C4-2B (cell line): ENCODE measurements around the gene THEM4.

Experiments
- ZFX ChIP-seq: fragments of 450-650 bp; IDR thresholded peaks from 2 replicates; pipeline ENCODE4 v1.6.1; 2017
- TF ChIP-seq, protein P1 (sequence below): fragments of 450-650 bp; conservative IDR thresholded peaks from 2 replicates; pipeline ENCODE4 v1.5.1; 2017; ENCODE audit warnings: mild to moderate bottlenecking

DNA sequence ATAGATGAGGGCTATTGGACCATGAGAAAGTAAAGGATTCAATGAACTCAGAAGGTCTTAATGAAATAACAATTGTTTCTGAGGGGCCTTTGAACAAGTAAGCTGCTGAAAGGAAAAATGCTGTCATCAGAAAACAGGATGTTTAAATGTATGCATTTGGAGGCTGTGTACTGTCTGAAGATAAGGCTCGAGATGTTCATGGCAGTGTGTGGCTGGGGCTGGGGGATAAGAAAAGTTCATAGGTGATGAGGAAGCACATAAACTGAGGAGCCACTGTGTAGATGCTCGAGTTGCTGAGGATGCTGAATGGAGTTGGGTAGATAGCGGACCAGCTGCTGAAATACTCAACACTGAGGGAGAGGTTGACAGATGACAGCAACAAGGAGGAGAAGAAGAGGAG is 17.8 kb downstream of the THEM4 start:
- TF ChIP-seq, protein P1, sequence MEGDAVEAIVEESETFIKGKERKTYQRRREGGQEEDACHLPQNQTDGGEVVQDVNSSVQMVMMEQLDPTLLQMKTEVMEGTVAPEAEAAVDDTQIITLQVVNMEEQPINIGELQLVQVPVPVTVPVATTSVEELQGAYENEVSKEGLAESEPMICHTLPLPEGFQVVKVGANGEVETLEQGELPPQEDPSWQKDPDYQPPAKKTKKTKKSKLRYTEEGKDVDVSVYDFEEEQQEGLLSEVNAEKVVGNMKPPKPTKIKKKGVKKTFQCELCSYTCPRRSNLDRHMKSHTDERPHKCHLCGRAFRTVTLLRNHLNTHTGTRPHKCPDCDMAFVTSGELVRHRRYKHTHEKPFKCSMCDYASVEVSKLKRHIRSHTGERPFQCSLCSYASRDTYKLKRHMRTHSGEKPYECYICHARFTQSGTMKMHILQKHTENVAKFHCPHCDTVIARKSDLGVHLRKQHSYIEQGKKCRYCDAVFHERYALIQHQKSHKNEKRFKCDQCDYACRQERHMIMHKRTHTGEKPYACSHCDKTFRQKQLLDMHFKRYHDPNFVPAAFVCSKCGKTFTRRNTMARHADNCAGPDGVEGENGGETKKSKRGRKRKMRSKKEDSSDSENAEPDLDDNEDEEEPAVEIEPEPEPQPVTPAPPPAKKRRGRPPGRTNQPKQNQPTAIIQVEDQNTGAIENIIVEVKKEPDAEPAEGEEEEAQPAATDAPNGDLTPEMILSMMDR = no peak
- TF ChIP-seq ZFX = no peak
